MM.1S (cell line): ENCODE data around the gene BMF.

Experiments used
- DNase-seq: peaks from one replicate; pipeline ENCODE4 v3.0.0-alpha.2; 2015
- H2AFZ ChIP-seq: fragments of 300-600 bp; sonication (generic); 2 replicates; pipeline ENCODE4 v1.6.0; 2016; ENCODE audit warnings: antibody characterized with exemption, low read length
- H3F3A ChIP-seq: fragments of 300-600 bp; sonication (generic); 2 replicates; pipeline ENCODE4 v1.6.1; 2016; ENCODE audit warnings: mild to moderate bottlenecking, antibody characterized with exemption, low read length, moderate library complexity, mixed read lengths; ENCODE audit not compliant: insufficient read depth
- H3K27ac ChIP-seq: fragments of 300-600 bp; sonication (generic); 2 replicates; pipeline ENCODE4 v1.5.1; 2016; ENCODE audit warnings: mild to moderate bottlenecking, low read length
- H3K27me3 ChIP-seq: fragments of 300-600 bp; sonication (generic); replicated peaks from 2 replicates; pipeline ENCODE4 v1.6.0; 2016; ENCODE audit warnings: low read length; ENCODE audit not compliant: insufficient read depth
- H3K36me3 ChIP-seq: fragments of 300-600 bp; sonication (generic); replicated peaks from 2 replicates; pipeline ENCODE4 v1.6.1; 2016; ENCODE audit warnings: mild to moderate bottlenecking, low read length, mixed read lengths; ENCODE audit not compliant: insufficient read depth
- H3K4me1 ChIP-seq: fragments of 300-600 bp; sonication (generic); 2 replicates; pipeline ENCODE4 v1.6.1; 2016; ENCODE audit warnings: low read length, mixed read lengths
- H3K4me2 ChIP-seq: fragments of 300-600 bp; sonication (generic); 2 replicates; pipeline ENCODE4 v1.6.0; 2016; ENCODE audit warnings: low read depth, low read length
- H3K4me3 ChIP-seq: fragments of 300-600 bp; sonication (generic); 2 replicates; pipeline ENCODE4 v1.5.1; 2016; ENCODE audit warnings: low read length, mixed read lengths
- H3K79me2 ChIP-seq: fragments of 300-600 bp; sonication (generic); 2 replicates; pipeline ENCODE4 v1.6.1; 2016; ENCODE audit warnings: mixed run types, low read length, mixed read lengths
- H3K9ac ChIP-seq: fragments of 300-600 bp; sonication (generic); 2 replicates; pipeline ENCODE4 v1.6.1; 2016; ENCODE audit warnings: low read length, mixed read lengths
- H3K9me2 ChIP-seq: fragments of 300-600 bp; sonication (generic); replicated peaks from 2 replicates; pipeline ENCODE4 v1.6.1; 2016; ENCODE audit warnings: mild to moderate bottlenecking, low read length, mixed read lengths; ENCODE audit not compliant: insufficient read depth
- H3K9me3 ChIP-seq: fragments of 300-600 bp; sonication (generic); replicated peaks from 2 replicates; pipeline ENCODE4 v1.6.1; 2016; ENCODE audit warnings: mild to moderate bottlenecking, low read length, mixed read lengths; ENCODE audit not compliant: insufficient read depth
- H4K20me1 ChIP-seq: fragments of 300-600 bp; sonication (generic); 2 replicates; pipeline ENCODE4 v1.6.1; 2016; ENCODE audit warnings: mild to moderate bottlenecking, low read length, moderate library complexity, mixed read lengths; ENCODE audit not compliant: insufficient read depth
- EZH2 ChIP-seq: fragments of 300-600 bp; sonication (generic); optimal IDR thresholded peaks from 2 replicates; pipeline ENCODE3; 2017; ENCODE audit warnings: low read depth, mild to moderate bottlenecking, antibody characterized with exemption, low read length, mixed read lengths
- EZH2phosphoT487 ChIP-seq: fragments of 300-600 bp; sonication (generic); IDR thresholded peaks from 2 replicates; pipeline ENCODE4 v1.6.1; 2018; ENCODE audit warnings: antibody characterized with exemption, low read length
- TF ChIP-seq, protein P1 (sequence below): fragments of 300-600 bp; sonication (generic); IDR thresholded peaks from 2 replicates; pipeline ENCODE4 v1.5.1; 2016; ENCODE audit warnings: antibody characterized with exemption, low read length, mixed read lengths

Gene BMF

DNA sequence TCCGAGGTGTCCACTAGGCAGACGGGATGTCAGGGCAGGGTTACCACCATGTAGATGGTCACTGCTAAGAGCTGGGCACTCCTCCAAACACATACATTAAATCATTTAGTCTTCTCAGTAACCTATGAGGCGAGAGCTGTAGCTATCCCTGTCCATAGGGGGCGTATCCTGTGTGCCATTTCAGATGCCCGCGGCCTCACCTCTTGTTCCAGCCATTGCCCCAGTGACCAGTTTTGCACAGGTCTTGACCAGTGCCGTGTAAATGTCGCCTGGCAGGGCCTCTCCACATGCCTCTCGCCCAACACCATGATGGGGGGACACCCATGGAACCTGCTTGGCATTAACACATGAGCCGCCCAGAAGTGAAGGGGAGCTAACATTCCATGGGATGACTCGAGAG, 48.9 kb downstream of the BMF start:
- Histone ChIP-seq H3K4me3 (no peak overlapping the region), H4K20me1 (no peaks in the 10 kb centered on the region), H2AFZ (no peak overlapping the region), H3K4me1 (peaks cover 58% of the 10 kb centered on the region), H3K9me2 (no peaks in the 10 kb centered on the region), H3K4me2 (no peak overlapping the region), H3K27ac (no peak overlapping the region), H3K79me2 (no peaks in the 10 kb centered on the region), H3K9ac (no peak overlapping the region), H3K36me3 (no peaks in the 10 kb centered on the region), H3F3A (peaks cover 34% of the 10 kb centered on the region), H3K9me3 (no peaks in the 10 kb centered on the region), H3K27me3 (no peaks in the 10 kb centered on the region)
- DNase-seq = no peak
- TF ChIP-seq, protein P1, sequence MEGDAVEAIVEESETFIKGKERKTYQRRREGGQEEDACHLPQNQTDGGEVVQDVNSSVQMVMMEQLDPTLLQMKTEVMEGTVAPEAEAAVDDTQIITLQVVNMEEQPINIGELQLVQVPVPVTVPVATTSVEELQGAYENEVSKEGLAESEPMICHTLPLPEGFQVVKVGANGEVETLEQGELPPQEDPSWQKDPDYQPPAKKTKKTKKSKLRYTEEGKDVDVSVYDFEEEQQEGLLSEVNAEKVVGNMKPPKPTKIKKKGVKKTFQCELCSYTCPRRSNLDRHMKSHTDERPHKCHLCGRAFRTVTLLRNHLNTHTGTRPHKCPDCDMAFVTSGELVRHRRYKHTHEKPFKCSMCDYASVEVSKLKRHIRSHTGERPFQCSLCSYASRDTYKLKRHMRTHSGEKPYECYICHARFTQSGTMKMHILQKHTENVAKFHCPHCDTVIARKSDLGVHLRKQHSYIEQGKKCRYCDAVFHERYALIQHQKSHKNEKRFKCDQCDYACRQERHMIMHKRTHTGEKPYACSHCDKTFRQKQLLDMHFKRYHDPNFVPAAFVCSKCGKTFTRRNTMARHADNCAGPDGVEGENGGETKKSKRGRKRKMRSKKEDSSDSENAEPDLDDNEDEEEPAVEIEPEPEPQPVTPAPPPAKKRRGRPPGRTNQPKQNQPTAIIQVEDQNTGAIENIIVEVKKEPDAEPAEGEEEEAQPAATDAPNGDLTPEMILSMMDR = no peak
- TF ChIP-seq EZH2phosphoT487 (no peak), EZH2 (no peak)

DNA sequence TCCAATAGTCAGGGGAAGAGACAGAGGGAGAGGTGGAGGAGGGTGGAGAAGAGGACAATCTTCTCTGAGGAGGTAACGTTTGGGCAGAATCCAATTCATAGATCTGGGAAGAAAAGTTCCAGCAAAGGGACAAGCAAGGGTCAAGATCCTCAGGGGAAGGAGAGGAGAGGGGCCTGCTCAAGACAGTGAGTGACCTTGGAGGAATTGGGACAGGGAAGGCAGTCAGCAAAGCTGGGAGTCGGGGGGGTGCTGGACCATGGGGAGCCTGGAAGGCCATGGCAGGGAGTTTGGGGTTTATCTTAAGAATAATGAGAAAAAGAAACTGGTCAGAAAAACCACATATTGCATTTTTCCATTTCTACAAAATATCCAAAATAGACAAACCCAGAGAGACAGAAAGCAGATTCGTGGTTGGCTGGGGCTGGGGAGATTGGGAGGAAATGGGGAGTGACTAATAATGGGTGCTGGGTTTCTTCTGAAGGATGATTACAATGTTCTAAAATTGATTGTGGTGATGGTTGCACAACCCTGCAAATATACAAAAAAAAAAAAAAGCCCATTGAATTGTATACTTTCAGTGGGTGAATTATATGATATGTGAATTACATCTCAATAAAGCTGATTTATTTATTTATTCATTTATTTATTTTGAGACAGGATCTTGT, 50.1 kb downstream of the BMF start:
- H3K9me3 ChIP-seq = no peaks in the 10 kb centered on the region
- H4K20me1 ChIP-seq = no peaks in the 10 kb centered on the region
- H3K27me3 ChIP-seq = no peaks in the 10 kb centered on the region
- H3F3A ChIP-seq = peaks cover 35% of the 10 kb centered on the region
- peak; percentile 42 for DNase-seq
- H3K27ac ChIP-seq = peak overlapping the region; percentile 49; the same call in 1 of the 2 replicates
- peak overlapping the region; percentile 4; the same call in 1 of the 2 replicates for H3K9ac ChIP-seq
- no peak overlapping the region for H3K4me3 ChIP-seq
- H2AFZ ChIP-seq = peak overlapping the region; percentile 25; the same call in 1 of the 2 replicates
- no peaks in the 10 kb centered on the region for H3K36me3 ChIP-seq
- peaks cover 58% of the 10 kb centered on the region for H3K4me1 ChIP-seq
- no peaks in the 10 kb centered on the region for H3K79me2 ChIP-seq
- no peak for TF ChIP-seq EZH2phosphoT487
- no peak for TF ChIP-seq EZH2
- TF ChIP-seq, protein P1 = no peak
- peak overlapping the region; percentile 40; the same call in 1 of the 2 replicates for H3K4me2 ChIP-seq
- H3K9me2 ChIP-seq = no peaks in the 10 kb centered on the region

DNA sequence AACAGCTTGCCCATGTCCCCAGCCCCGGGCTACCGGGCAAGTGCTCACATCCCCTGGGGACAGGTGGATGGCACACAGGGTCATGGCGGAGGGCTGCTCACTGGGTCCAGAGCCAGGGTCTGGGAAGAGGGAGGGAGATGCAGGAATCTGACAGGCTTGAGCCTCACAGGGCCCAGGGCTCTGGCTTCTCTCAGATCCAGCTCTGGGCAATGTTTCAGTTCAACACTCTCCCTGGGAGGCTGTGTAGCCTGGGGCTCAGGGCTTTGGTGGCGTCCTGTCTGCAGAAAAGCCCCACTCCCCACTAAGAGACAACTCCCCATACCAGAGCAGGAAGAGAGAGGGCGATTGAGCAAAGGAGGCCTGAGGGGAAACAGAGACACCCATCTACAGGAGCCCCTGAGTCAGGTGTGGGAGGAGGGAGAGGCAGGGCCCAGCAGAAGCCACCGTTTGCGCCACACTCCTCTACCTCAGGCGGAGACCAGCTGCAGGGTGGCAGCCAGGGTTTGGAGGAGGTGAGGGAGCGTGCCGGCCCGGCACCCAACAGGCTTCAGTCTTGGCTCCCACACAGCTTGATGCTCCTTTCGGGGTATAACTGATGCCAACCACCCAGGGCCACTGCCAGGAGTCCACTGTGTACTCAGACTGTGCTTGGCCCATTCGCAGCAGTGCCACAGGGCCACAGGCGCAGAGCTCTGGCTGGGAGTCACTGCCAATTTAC, 52.9 kb downstream of the BMF start:
- TF ChIP-seq, protein P1 = no peak
- TF ChIP-seq EZH2phosphoT487 (no peak), EZH2 (no peak)
- peak overlapping the region; percentile 69 for H3K9ac ChIP-seq
- DNase-seq = no peak
- H3K27me3 ChIP-seq = no peaks in the 10 kb centered on the region
- H3K4me1 ChIP-seq = peaks cover 57% of the 10 kb centered on the region
- no peaks in the 10 kb centered on the region for H3K36me3 ChIP-seq
- H4K20me1 ChIP-seq = no peaks in the 10 kb centered on the region
- peaks cover 35% of the 10 kb centered on the region for H3F3A ChIP-seq
- no peaks in the 10 kb centered on the region for H3K9me3 ChIP-seq
- 0 out of 2 replicates have a peak overlapping the region, but pooled peaks have one; percentile 14 for H2AFZ ChIP-seq
- H3K4me2 ChIP-seq = peak overlapping the region; percentile 61
- H3K27ac ChIP-seq = peak overlapping the region; percentile 92
- no peak overlapping the region for H3K4me3 ChIP-seq
- H3K79me2 ChIP-seq = no peaks in the 10 kb centered on the region
- no peaks in the 10 kb centered on the region for H3K9me2 ChIP-seq
